H9 (cell line): ENCODE results near the gene CEP128. TPM values are rescaled to one million over a fixed set of nuclear protein-coding genes. Genes with fewer than 3 reads are reported as not detected.
A peak's percentile ranks its signal among the peaks of the same experiment; 100 is the strongest.

ENCODE experiments used
- DNase-seq: peaks from one replicate; pipeline ENCODE4 v3.0.0-alpha.2; 2017
- H2AFZ ChIP-seq: one replicate; pipeline ENCODE4 v1.6.1; 2013; ENCODE audit warnings: mild to moderate bottlenecking, low read length, control low read depth, moderate library complexity
- H2AK5ac ChIP-seq: 2 replicates; pipeline ENCODE4 v1.6.1; 2013; ENCODE audit warnings: low read length, control low read depth, mixed read lengths; ENCODE audit not compliant: insufficient read length
- H2BK120ac ChIP-seq: one replicate; pipeline ENCODE4 v1.6.1; 2013; ENCODE audit warnings: low read depth, mild to moderate bottlenecking, low read length, control low read depth, inconsistent platforms; ENCODE audit not compliant: poor library complexity, severe bottlenecking
- H2BK12ac ChIP-seq: 2 replicates; pipeline ENCODE4 v1.6.1; 2013; ENCODE audit warnings: low read length, control low read depth, mixed read lengths, low read depth; ENCODE audit not compliant: insufficient read length
- H2BK15ac ChIP-seq: 2 replicates; pipeline ENCODE4 v1.6.1; 2013; ENCODE audit warnings: low read depth, low read length, control low read depth
- H2BK20ac ChIP-seq: one replicate; pipeline ENCODE4 v1.6.1; 2013; ENCODE audit warnings: low read depth, mild to moderate bottlenecking, low read length, control low read depth, inconsistent platforms; ENCODE audit not compliant: poor library complexity, severe bottlenecking
- H2BK5ac ChIP-seq: 2 replicates; pipeline ENCODE4 v1.6.1; 2013; ENCODE audit warnings: low read length, control low read depth, mixed read lengths; ENCODE audit not compliant: insufficient read length
- H3K14ac ChIP-seq: 2 replicates; pipeline ENCODE4 v1.6.1; 2013; ENCODE audit warnings: low read length, control low read depth; ENCODE audit not compliant: insufficient read depth
- H3K18ac ChIP-seq: 2 replicates; pipeline ENCODE4 v1.6.1; 2013; ENCODE audit warnings: low read depth, mild to moderate bottlenecking, mixed read lengths, low read length, control low read depth; ENCODE audit not compliant: insufficient read length
- H3K23ac ChIP-seq: 2 replicates; pipeline ENCODE4 v1.6.1; 2013; ENCODE audit warnings: low read length, control low read depth, mixed read lengths, low read depth; ENCODE audit not compliant: insufficient read length
- H3K23me2 ChIP-seq: 2 replicates; pipeline ENCODE4 v1.6.1; 2013; ENCODE audit warnings: low read depth, mild to moderate bottlenecking, mixed read lengths, low read length, control low read depth; ENCODE audit not compliant: insufficient read length, poor library complexity, severe bottlenecking
- H3K27ac ChIP-seq: 2 replicates; pipeline ENCODE4 v1.5.1; 2013; ENCODE audit warnings: low read length, control low read depth, mixed read lengths, low read depth; ENCODE audit not compliant: insufficient read length
- H3K27me3 ChIP-seq: 2 replicates; pipeline ENCODE4 v1.6.1; 2013; ENCODE audit warnings: low read length, control low read depth, inconsistent platforms; ENCODE audit not compliant: insufficient read depth
- H3K4ac ChIP-seq: 2 replicates; pipeline ENCODE4 v1.6.1; 2013; ENCODE audit warnings: low read depth, mild to moderate bottlenecking, control low read depth, inconsistent platforms, low read length, moderate library complexity
- H3K4me1 ChIP-seq: 2 replicates; pipeline ENCODE4 v1.6.1; 2013; ENCODE audit warnings: low read length, control low read depth, inconsistent platforms; ENCODE audit not compliant: insufficient read depth
- H3K4me2 ChIP-seq: 2 replicates; pipeline ENCODE4 v1.6.1; 2013; ENCODE audit warnings: low read length, control low read depth, mixed read lengths; ENCODE audit not compliant: insufficient read length, insufficient read depth
- H3K56ac ChIP-seq: 2 replicates; pipeline ENCODE4 v1.6.1; 2013; ENCODE audit warnings: low read depth, mild to moderate bottlenecking, mixed read lengths, low read length, control low read depth; ENCODE audit not compliant: insufficient read length
- H3K79me1 ChIP-seq: 2 replicates; pipeline ENCODE4 v1.6.1; 2013; ENCODE audit warnings: low read depth, mild to moderate bottlenecking, moderate library complexity, low read length, control low read depth, inconsistent platforms; ENCODE audit not compliant: insufficient read depth, poor library complexity, severe bottlenecking
- H3K79me2 ChIP-seq: 2 replicates; pipeline ENCODE4 v1.6.1; 2013; ENCODE audit warnings: low read length, control low read depth, inconsistent platforms; ENCODE audit not compliant: insufficient read depth
- H3K9ac ChIP-seq: 2 replicates; pipeline ENCODE4 v1.6.1; 2013; ENCODE audit warnings: low read length, control low read depth, mixed read lengths; ENCODE audit not compliant: insufficient read length; ENCODE audit errors: extremely low read depth
- H3K9me3 ChIP-seq: one replicate; pipeline ENCODE4 v1.6.1; 2013; ENCODE audit warnings: low read depth, low read length, inconsistent platforms; ENCODE audit not compliant: control insufficient read depth
- H3T11ph ChIP-seq: one replicate; pipeline ENCODE4 v1.6.1; 2013; ENCODE audit warnings: mild to moderate bottlenecking, low read length, control low read depth, inconsistent platforms
- H4K20me1 ChIP-seq: one replicate; pipeline ENCODE4 v1.6.1; 2013; ENCODE audit not compliant: control insufficient read depth, insufficient read length, insufficient read depth
- H4K5ac ChIP-seq: 2 replicates; pipeline ENCODE4 v1.6.1; 2013; ENCODE audit warnings: low read depth, mild to moderate bottlenecking, mixed read lengths, low read length, control low read depth; ENCODE audit not compliant: insufficient read length
- H4K8ac ChIP-seq: replicated peaks from 2 replicates; pipeline ENCODE4 v1.6.1; 2013; ENCODE audit warnings: low read length, control low read depth, mixed read lengths, low read depth; ENCODE audit not compliant: insufficient read length
- H4K91ac ChIP-seq: 2 replicates; pipeline ENCODE4 v1.6.1; 2013; ENCODE audit warnings: low read depth, mild to moderate bottlenecking, moderate library complexity, mixed read lengths, low read length, control low read depth; ENCODE audit not compliant: insufficient read length
- H3K27ac Mint-ChIP-seq, 3 experiments: 2 replicates in 2 of 3; 3 replicates in 1 of 3; pipeline ENCODE4 v1.8.0; 2020 to 2021; ENCODE audit warnings: mixed read lengths in 3 of 3, mild to moderate bottlenecking in 1 of 3, moderate library complexity in 1 of 3
- H3K27me3 Mint-ChIP-seq: 2 replicates; pipeline ENCODE4 v1.8.0; 2021; ENCODE audit warnings: low read depth, mild to moderate bottlenecking, moderate library complexity, mixed read lengths
- H3K36me3 Mint-ChIP-seq, 3 experiments: 2 replicates in 2 of 3; 3 replicates in 1 of 3; pipeline ENCODE4 v1.8.0; 2020 to 2021; ENCODE audit warnings: low read depth in 3 of 3, mixed read lengths in 3 of 3; ENCODE audit not compliant: insufficient read depth in 1 of 3
- H3K4me1 Mint-ChIP-seq, 2 experiments: 2 replicates each; pipeline ENCODE4 v1.8.0; 2020; ENCODE audit warnings: mixed read lengths in 2 of 2
- H3K4me3 Mint-ChIP-seq, 2 experiments: 2 replicates in 1 of 2; 3 replicates in 1 of 2; pipeline ENCODE4 v1.8.0; 2020 to 2021; ENCODE audit warnings: mild to moderate bottlenecking in 2 of 2, mixed read lengths in 2 of 2, moderate library complexity in 1 of 2
- H3K9me3 Mint-ChIP-seq, 2 experiments: 2 replicates in 1 of 2; 3 replicates in 1 of 2; pipeline ENCODE4 v1.8.0; 2020; ENCODE audit warnings: mild to moderate bottlenecking in 2 of 2, mixed read lengths in 2 of 2, moderate library complexity in 1 of 2
- CTCF ChIP-seq: fragments of 200-600 bp; sonication (generic); conservative IDR thresholded peaks from 3 replicates; pipeline ENCODE4 v1.8.0; 2021; ENCODE audit warnings: antibody characterized with exemption, mild to moderate bottlenecking
- WGBS: extraction: QIAGEN DNeasy Blood & Tissue Kit; methylation state at CpG from one replicate; pipeline ENCODE4 v1.1.7; 2013; ENCODE audit warnings: missing lambda C conversion rate, low lambda C conversion rate, mixed read lengths; ENCODE audit not compliant: insufficient read length; ENCODE audit errors: extremely low coverage; 5-methylcytosine and 5-hydroxymethylcytosine counted together
- total RNA-seq: library from RNA; stranded (reverse); gene quantifications from 2 replicates; pipeline ENCODE4 v1.2.1, GENCODE V29; 2021

Gene CEP128
- total RNA-seq, 1 experiment from 2014 or later = 16.3 TPM

GRCh38 chr14:80850197-80850814, 91.2 kb downstream of the CEP128 start:
- H3K27me3 ChIP-seq = no peaks in the 10 kb centered on the region
- no peaks in the 10 kb centered on the region for H3K4me1 Mint-ChIP-seq
- H4K5ac ChIP-seq = no peak overlapping the region
- no peak overlapping the region for H3K14ac ChIP-seq
- H2BK5ac ChIP-seq = no peak overlapping the region
- H2BK15ac ChIP-seq = no peak overlapping the region
- no peak overlapping the region for H3T11ph ChIP-seq
- no peaks in the 10 kb centered on the region for H3K4me1 ChIP-seq
- H2AK5ac ChIP-seq = no peak overlapping the region
- no peaks in the 10 kb centered on the region for H4K20me1 ChIP-seq
- no peak overlapping the region for H3K9ac ChIP-seq
- DNase-seq = no peak
- no peak overlapping the region for H3K27ac ChIP-seq
- no peak overlapping the region for H3K4me2 ChIP-seq
- H3K9me3 ChIP-seq = no peaks in the 10 kb centered on the region
- H2BK120ac ChIP-seq = no peak overlapping the region
- no peak overlapping the region for H2BK20ac ChIP-seq
- H2BK12ac ChIP-seq = no peak overlapping the region
- H3K4ac ChIP-seq = no peak overlapping the region
- no CpG with 5 or more reads among the region's 4 CpGs for WGBS
- no peak overlapping the region for H3K27ac Mint-ChIP-seq
- peak; percentile 79 for TF ChIP-seq CTCF
- H3K56ac ChIP-seq = no peak overlapping the region
- H3K18ac ChIP-seq = no peak overlapping the region
- H2AFZ ChIP-seq = no peak overlapping the region
- H3K23ac ChIP-seq = no peak overlapping the region
- no peaks in the 10 kb centered on the region for H3K36me3 Mint-ChIP-seq
- no peaks in the 10 kb centered on the region for H3K79me2 ChIP-seq
- H3K27me3 Mint-ChIP-seq = no peaks in the 10 kb centered on the region
- no peaks in the 10 kb centered on the region for H3K23me2 ChIP-seq
- no peak overlapping the region for H4K8ac ChIP-seq
- no peak overlapping the region for H4K91ac ChIP-seq
- no peak overlapping the region for H3K4me3 Mint-ChIP-seq
- no peaks in the 10 kb centered on the region for H3K79me1 ChIP-seq
- no peaks in the 10 kb centered on the region for H3K9me3 Mint-ChIP-seq
